Measurements from ENCODE around the gene CARD19.

The CARD19 gene

GRCh38 chr9:93128011-93128714 lies 32.1 kb downstream of the CARD19 start:
- Histone ChIP-seq H3K9me3 (replicated peaks in 1 of 2; ENCODE audit: control insufficient read depth in 2 of 2, insufficient read depth in 1 of 2, low read depth in 1 of 2, low read length in 2 of 2) (no peaks in the 10 kb centered on the region), H3K14ac (ENCODE audit: low read length) (peak overlapping the region; percentile 57), H2BK12ac (ENCODE audit: low read length) (no peak overlapping the region), H3K4me2 (ENCODE audit: insufficient read depth, low read length, poor library complexity, severe bottlenecking) (no peak overlapping the region), H3K4me3 (ENCODE audit: low read length in 2 of 2) (no peak overlapping the region), H3K18ac (ENCODE audit: low read length) (peak overlapping the region; percentile 58), H3K4me1 (ENCODE audit: control insufficient read depth in 2 of 2, insufficient read depth in 1 of 2, low read depth in 1 of 2, low read length in 2 of 2) (peaks cover 21 to 25% of the 10 kb centered on the region in 2 donors), H4K8ac (ENCODE audit: low read depth, low read length) (no peak overlapping the region), H2AK5ac (ENCODE audit: low read depth, low read length) (peak overlapping the region; percentile 24), H2BK5ac (ENCODE audit: low read length) (no peak overlapping the region), H2AFZ (ENCODE audit: low read length) (no peak overlapping the region), H3K9ac (ENCODE audit: low read depth, low read length, poor library complexity) (no peak overlapping the region), H3K27me3 (ENCODE audit: control insufficient read depth in 3 of 3, insufficient read depth in 3 of 3, low read depth in 1 of 3, low read length in 3 of 3) (no peaks in the 10 kb centered on the region), H3K23ac (ENCODE audit: low read depth, low read length, poor library complexity) (no peak overlapping the region), H2BK15ac (ENCODE audit: low read length) (no peak overlapping the region), H4K91ac (ENCODE audit: low read depth, low read length, poor library complexity) (no peak overlapping the region), H3K36me3 (replicated peaks in 1 of 2; ENCODE audit: control insufficient read depth in 2 of 2, insufficient read depth in 2 of 2, low read length in 2 of 2) (peaks cover 10% of the 10 kb centered on the region in 2 donors), H2BK120ac (ENCODE audit: low read depth, low read length) (no peak overlapping the region), H3K27ac (replicated peaks; ENCODE audit: low read length) (no peak overlapping the region), H3K79me1 (ENCODE audit: low read depth, low read length) (peaks cover 12% of the 10 kb centered on the region), H3K4ac (ENCODE audit: low read length) (no peak overlapping the region)
- no CpG with 5 or more reads among the region's 14 CpGs for WGBS, 2 donors (ENCODE audit: extremely low coverage in 2 of 2, insufficient read length in 2 of 2, insufficient replicate concordance in 1 of 2)
- no peak for DNase-seq (ENCODE audit: low spot score)

DNA sequence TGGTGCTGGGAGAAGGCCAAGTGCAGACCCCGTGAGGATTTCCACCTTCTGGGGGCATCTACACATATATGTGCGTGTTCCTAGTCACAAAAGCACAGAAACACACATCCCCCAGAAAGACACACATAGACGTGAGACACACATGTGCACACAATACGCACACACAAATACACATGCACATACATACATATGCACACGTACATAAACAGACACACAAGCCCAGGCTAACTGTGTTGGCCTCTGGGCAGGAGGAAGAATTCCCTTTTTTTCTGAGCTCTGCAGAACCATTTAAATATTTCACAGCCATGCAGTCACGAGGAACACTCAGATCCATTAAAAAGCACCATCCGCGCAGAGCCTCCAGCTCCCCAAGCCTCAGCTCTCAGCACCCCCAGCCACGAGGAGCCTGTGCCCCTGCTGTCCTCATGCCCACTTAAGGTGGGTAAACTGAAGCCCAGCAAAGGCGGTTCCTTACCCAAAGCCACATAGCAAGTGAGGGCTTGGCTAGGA lies 32.8 kb downstream of the CARD19 start:
- H2BK120ac ChIP-seq (ENCODE audit: low read depth, low read length), result no peak overlapping the region
- no peak overlapping the region for H2BK5ac ChIP-seq (ENCODE audit: low read length)
- peak overlapping the region; percentile 58 for H3K18ac ChIP-seq (ENCODE audit: low read length)
- WGBS, 2 donors (ENCODE audit: extremely low coverage in 2 of 2, insufficient read length in 2 of 2, insufficient replicate concordance in 1 of 2), result no CpG with 5 or more reads among the region's 10 CpGs
- no peak overlapping the region for H3K4ac ChIP-seq (ENCODE audit: low read length)
- no peak overlapping the region for H3K9ac ChIP-seq (ENCODE audit: low read depth, low read length, poor library complexity)
- peaks cover 8 to 10% of the 10 kb centered on the region in 2 donors for H3K36me3 ChIP-seq (replicated peaks in 1 of 2; ENCODE audit: control insufficient read depth in 2 of 2, insufficient read depth in 2 of 2, low read length in 2 of 2)
- no peak overlapping the region for H3K4me2 ChIP-seq (ENCODE audit: insufficient read depth, low read length, poor library complexity, severe bottlenecking)
- H3K27me3 ChIP-seq (ENCODE audit: control insufficient read depth in 3 of 3, insufficient read depth in 3 of 3, low read depth in 1 of 3, low read length in 3 of 3), result no peaks in the 10 kb centered on the region
- no peak overlapping the region for H3K14ac ChIP-seq (ENCODE audit: low read length)
- H3K4me1 ChIP-seq (ENCODE audit: control insufficient read depth in 2 of 2, insufficient read depth in 1 of 2, low read depth in 1 of 2, low read length in 2 of 2), result peaks cover 24 to 25% of the 10 kb centered on the region in 2 donors
- H2AK5ac ChIP-seq (ENCODE audit: low read depth, low read length), result no peak overlapping the region
- no peak overlapping the region for H4K91ac ChIP-seq (ENCODE audit: low read depth, low read length, poor library complexity)
- no peaks in the 10 kb centered on the region for H3K9me3 ChIP-seq (replicated peaks in 1 of 2; ENCODE audit: control insufficient read depth in 2 of 2, insufficient read depth in 1 of 2, low read depth in 1 of 2, low read length in 2 of 2)
- H3K27ac ChIP-seq (replicated peaks; ENCODE audit: low read length), result no peak overlapping the region
- no peak overlapping the region for H3K23ac ChIP-seq (ENCODE audit: low read depth, low read length, poor library complexity)
- H2BK15ac ChIP-seq (ENCODE audit: low read length), result no peak overlapping the region
- no peak for DNase-seq (ENCODE audit: low spot score)
- H2BK12ac ChIP-seq (ENCODE audit: low read length), result no peak overlapping the region
- no peak overlapping the region for H4K8ac ChIP-seq (ENCODE audit: low read depth, low read length)
- H3K4me3 ChIP-seq (ENCODE audit: low read length in 2 of 2), result no peak overlapping the region
- no peak overlapping the region for H2AFZ ChIP-seq (ENCODE audit: low read length)
- H3K79me1 ChIP-seq (ENCODE audit: low read depth, low read length), result peaks cover 12% of the 10 kb centered on the region

DNA sequence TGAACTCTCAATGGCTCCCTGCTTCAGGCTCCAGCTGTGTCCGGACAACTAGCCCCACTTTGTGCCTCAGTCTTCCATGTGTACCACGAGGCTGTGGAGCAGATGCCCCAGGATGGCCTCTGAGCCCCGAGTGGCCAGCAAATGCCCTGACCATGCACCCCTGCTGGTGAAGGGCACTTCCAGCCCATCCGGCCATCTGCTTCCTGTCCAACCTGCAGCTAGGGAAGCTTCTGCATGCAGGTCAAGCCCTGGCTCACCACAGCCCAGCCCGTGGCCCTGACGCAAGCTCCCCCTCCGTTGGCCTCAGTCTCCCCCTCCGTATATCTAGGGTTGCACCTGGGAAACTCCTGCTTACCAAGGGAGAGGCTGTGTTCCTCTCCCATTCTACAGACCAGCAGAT lies 33.3 kb downstream of the CARD19 start:
- Histone ChIP-seq H3K9me3 (replicated peaks in 1 of 2; ENCODE audit: control insufficient read depth in 2 of 2, insufficient read depth in 1 of 2, low read depth in 1 of 2, low read length in 2 of 2) (no peaks in the 10 kb centered on the region), H3K23ac (ENCODE audit: low read depth, low read length, poor library complexity) (no peak overlapping the region), H4K8ac (ENCODE audit: low read depth, low read length) (no peak overlapping the region), H3K4me2 (ENCODE audit: insufficient read depth, low read length, poor library complexity, severe bottlenecking) (no peak overlapping the region), H4K91ac (ENCODE audit: low read depth, low read length, poor library complexity) (no peak overlapping the region), H3K4me1 (ENCODE audit: control insufficient read depth in 2 of 2, insufficient read depth in 1 of 2, low read depth in 1 of 2, low read length in 2 of 2) (peaks cover 24 to 25% of the 10 kb centered on the region in 2 donors), H2BK12ac (ENCODE audit: low read length) (no peak overlapping the region), H2BK120ac (ENCODE audit: low read depth, low read length) (no peak overlapping the region), H3K18ac (ENCODE audit: low read length) (no peak overlapping the region), H3K14ac (ENCODE audit: low read length) (no peak overlapping the region), H3K36me3 (replicated peaks in 1 of 2; ENCODE audit: control insufficient read depth in 2 of 2, insufficient read depth in 2 of 2, low read length in 2 of 2) (peaks cover 7 to 10% of the 10 kb centered on the region in 2 donors), H3K79me1 (ENCODE audit: low read depth, low read length) (peaks cover 12% of the 10 kb centered on the region), H3K4ac (ENCODE audit: low read length) (no peak overlapping the region), H3K4me3 (ENCODE audit: low read length in 2 of 2) (no peak overlapping the region), H2AK5ac (ENCODE audit: low read depth, low read length) (peak overlapping the region; percentile 47), H2BK5ac (ENCODE audit: low read length) (no peak overlapping the region), H3K9ac (ENCODE audit: low read depth, low read length, poor library complexity) (no peak overlapping the region), H3K27me3 (ENCODE audit: control insufficient read depth in 3 of 3, insufficient read depth in 3 of 3, low read depth in 1 of 3, low read length in 3 of 3) (no peaks in the 10 kb centered on the region), H2AFZ (ENCODE audit: low read length) (no peak overlapping the region), H3K27ac (replicated peaks; ENCODE audit: low read length) (no peak overlapping the region), H2BK15ac (ENCODE audit: low read length) (no peak overlapping the region)
- DNase-seq (ENCODE audit: low spot score), result no peak
- no CpG with 5 or more reads among the region's 8 CpGs for WGBS, 2 donors (ENCODE audit: extremely low coverage in 2 of 2, insufficient read length in 2 of 2, insufficient replicate concordance in 1 of 2)

DNA sequence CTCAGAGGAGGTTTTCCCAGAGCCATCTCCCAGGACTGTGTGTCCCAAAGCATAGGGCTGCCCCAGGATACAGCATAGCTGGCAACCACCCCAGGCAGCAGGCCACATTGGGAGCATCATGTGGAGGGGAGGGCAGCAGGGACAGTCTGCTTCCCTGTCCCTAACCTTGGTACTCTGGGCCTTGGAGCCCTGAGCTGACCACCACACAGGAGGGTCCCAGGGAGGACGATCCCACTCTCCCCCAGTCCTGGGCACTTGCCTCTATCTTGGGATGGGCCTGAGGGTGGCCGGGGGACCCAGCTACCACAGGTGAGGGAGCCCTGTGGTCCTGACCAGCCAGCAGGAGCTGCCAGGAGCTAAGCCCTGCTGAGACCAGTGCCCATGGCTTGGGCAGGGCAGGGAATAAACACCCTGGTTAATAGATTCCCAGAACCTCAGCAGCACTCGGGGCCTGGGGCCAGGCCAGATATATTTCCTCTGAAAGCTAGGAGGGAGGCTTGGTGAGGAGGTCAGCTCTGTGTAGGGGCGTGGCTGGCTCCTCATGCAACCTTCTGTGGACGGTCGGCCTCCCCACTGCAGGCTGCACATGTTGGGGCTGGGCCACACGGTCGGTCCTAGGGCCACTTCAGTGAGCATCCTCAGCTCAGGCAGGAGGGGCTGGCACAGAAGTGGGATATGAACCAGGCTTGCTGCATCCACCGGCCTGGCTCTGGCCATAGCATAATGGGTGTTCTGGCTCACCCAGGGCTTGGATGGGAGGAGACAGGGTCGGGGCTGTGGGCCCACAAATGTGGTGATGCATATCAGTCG lies 33.9 kb downstream of the CARD19 start:
- no peak overlapping the region for H3K23ac ChIP-seq (ENCODE audit: low read depth, low read length, poor library complexity)
- H3K4ac ChIP-seq (ENCODE audit: low read length), result no peak overlapping the region
- H3K36me3 ChIP-seq (replicated peaks in 1 of 2; ENCODE audit: control insufficient read depth in 2 of 2, insufficient read depth in 2 of 2, low read length in 2 of 2), result peaks cover 2 to 6% of the 10 kb centered on the region in 2 donors
- peaks cover 28 to 29% of the 10 kb centered on the region in 2 donors for H3K4me1 ChIP-seq (ENCODE audit: control insufficient read depth in 2 of 2, insufficient read depth in 1 of 2, low read depth in 1 of 2, low read length in 2 of 2)
- H3K27ac ChIP-seq (replicated peaks; ENCODE audit: low read length), result no peak overlapping the region
- H3K9ac ChIP-seq (ENCODE audit: low read depth, low read length, poor library complexity), result peak overlapping the region; percentile 6
- H3K18ac ChIP-seq (ENCODE audit: low read length), result no peak overlapping the region
- no peak for DNase-seq (ENCODE audit: low spot score)
- no peak overlapping the region for H2BK15ac ChIP-seq (ENCODE audit: low read length)
- no peak overlapping the region for H3K14ac ChIP-seq (ENCODE audit: low read length)
- no peak overlapping the region for H2BK12ac ChIP-seq (ENCODE audit: low read length)
- H3K9me3 ChIP-seq (replicated peaks in 1 of 2; ENCODE audit: control insufficient read depth in 2 of 2, insufficient read depth in 1 of 2, low read depth in 1 of 2, low read length in 2 of 2), result no peaks in the 10 kb centered on the region
- no peak overlapping the region for H2BK120ac ChIP-seq (ENCODE audit: low read depth, low read length)
- WGBS, 2 donors (ENCODE audit: extremely low coverage in 2 of 2, insufficient read length in 2 of 2, insufficient replicate concordance in 1 of 2), result no CpG with 5 or more reads among the region's 11 CpGs
- peaks cover 12% of the 10 kb centered on the region for H3K79me1 ChIP-seq (ENCODE audit: low read depth, low read length)
- peak overlapping the region; percentile 47 for H2AK5ac ChIP-seq (ENCODE audit: low read depth, low read length)
- H4K8ac ChIP-seq (ENCODE audit: low read depth, low read length), result no peak overlapping the region
- peaks cover 0 to 4% (median 3%) of the 10 kb centered on the region in 3 experiments for H3K27me3 ChIP-seq (ENCODE audit: control insufficient read depth in 3 of 3, insufficient read depth in 3 of 3, low read depth in 1 of 3, low read length in 3 of 3)
- no peak overlapping the region for H2BK5ac ChIP-seq (ENCODE audit: low read length)
- no peak overlapping the region for H4K91ac ChIP-seq (ENCODE audit: low read depth, low read length, poor library complexity)
- no peak overlapping the region for H3K4me3 ChIP-seq (ENCODE audit: low read length in 2 of 2)
- no peak overlapping the region for H3K4me2 ChIP-seq (ENCODE audit: insufficient read depth, low read length, poor library complexity, severe bottlenecking)
- no peak overlapping the region for H2AFZ ChIP-seq (ENCODE audit: low read length)
